SK-N-SH (cell line): ENCODE measurements around the gene ACVR1B. TPM values are rescaled to one million over a fixed set of nuclear protein-coding genes. Genes with fewer than 3 reads are reported as not detected.

Experiments used
- CTCF ChIA-PET: fragments of 300-600, 350-600 bp; formaldehyde crosslinking; extraction: SDS; loops from one replicate; lab custom pipeline; 2021; lab: Yijun Ruan, JAX
- POLR2A ChIA-PET: fragments of 350-600 bp; sonication (Branson Sonifier 250); formaldehyde crosslinking; extraction: SDS; loops from one replicate; lab custom pipeline; 2020; ENCODE audit warnings: antibody characterized with exemption, inconsistent platforms; lab: Yijun Ruan, JAX
- DNase-seq: peaks from one replicate; pipeline ENCODE4 v3.0.0; 2012
- H2AFZ ChIP-seq: fragments of 200-600 bp; sonication (generic); 2 replicates; pipeline ENCODE4 v1.8.1; 2016; ENCODE audit warnings: antibody characterized with exemption, mild to moderate bottlenecking, low read depth
- H3F3A ChIP-seq: fragments of 200-600 bp; sonication (generic); replicated peaks from 2 replicates; pipeline ENCODE3; 2016; ENCODE audit warnings: antibody characterized with exemption, mild to moderate bottlenecking; ENCODE audit not compliant: insufficient read depth
- H3K27ac ChIP-seq, 2 experiments: fragments of 200-500 bp in 1 of 2; fragments of 200-600 bp in 1 of 2; sonication (Bioruptor generic) in 1 of 2; sonication (generic), shearing (Covaris generic) in 1 of 2; 2 replicates each; pipeline versions ENCODE4 v1.5.1 to v1.6.1; 2014 to 2016; ENCODE audit warnings: low read depth in 2 of 2, inconsistent platforms in 1 of 2, low read length in 1 of 2, mild to moderate bottlenecking in 1 of 2, mixed read lengths in 1 of 2
- H3K27me3 ChIP-seq: fragments of 200-600 bp; sonication (generic), shearing (Covaris generic); 2 replicates; pipeline ENCODE4 v1.6.1; 2016; ENCODE audit warnings: mixed run types; ENCODE audit not compliant: insufficient read depth
- H3K36me3 ChIP-seq, 2 experiments: fragments of 200-500 bp in 1 of 2; fragments of 200-600 bp in 1 of 2; sonication (Bioruptor generic) in 1 of 2; sonication (generic) in 1 of 2; replicated peaks in 1 of 2; 2 replicates each; pipeline versions ENCODE3 to v1.5.1; 2014 to 2016; ENCODE audit warnings: low read length in 1 of 2, mild to moderate bottlenecking in 1 of 2; ENCODE audit not compliant: insufficient read depth in 2 of 2, control insufficient read depth in 1 of 2
- H3K4me1 ChIP-seq, 2 experiments: fragments of 200-500 bp in 1 of 2; fragments of 200-600 bp in 1 of 2; sonication (Bioruptor generic) in 1 of 2; sonication (generic), shearing (Covaris generic) in 1 of 2; 2 replicates each; pipeline versions ENCODE4 v1.5.1 to v1.6.1; 2014 to 2016; ENCODE audit warnings: low read depth in 1 of 2, low read length in 1 of 2, mixed run types in 1 of 2; ENCODE audit not compliant: insufficient read depth in 2 of 2, control insufficient read depth in 1 of 2
- H3K4me2 ChIP-seq: fragments of 200-600 bp; sonication (generic), shearing (Covaris generic); 2 replicates; pipeline ENCODE4 v1.6.1; 2017; ENCODE audit warnings: mixed run types
- H3K4me3 ChIP-seq, 2 experiments: fragments of 200-500 bp in 1 of 2; fragments of 200-600 bp in 1 of 2; sonication (Bioruptor generic) in 1 of 2; sonication (generic), shearing (Covaris generic) in 1 of 2; 2 replicates each; pipeline versions ENCODE4 v1.5.1 to v1.8.1; 2014 to 2016; ENCODE audit warnings: low read depth in 2 of 2, inconsistent platforms in 1 of 2, low read length in 1 of 2, mild to moderate bottlenecking in 1 of 2, mixed read lengths in 1 of 2, moderate library complexity in 1 of 2
- H3K79me2 ChIP-seq: fragments of 200-600 bp; sonication (generic); 2 replicates; pipeline ENCODE4 v1.8.1; 2017; ENCODE audit warnings: mild to moderate bottlenecking; ENCODE audit not compliant: insufficient read depth
- H3K9ac ChIP-seq: fragments of 200-600 bp; sonication (generic); 2 replicates; pipeline ENCODE4 v1.6.1; 2017; ENCODE audit warnings: mixed run types
- H3K9me2 ChIP-seq: fragments of 200-600 bp; sonication (generic); 2 replicates; pipeline ENCODE4 v1.6.1; 2017; ENCODE audit warnings: mixed run types
- H3K9me3 ChIP-seq: fragments of 200-600 bp; sonication (generic); 2 replicates; pipeline ENCODE4 v1.6.1; 2017; ENCODE audit warnings: mixed run types, mild to moderate bottlenecking, moderate library complexity
- H4K20me1 ChIP-seq: fragments of 200-600 bp; sonication (generic); 2 replicates; pipeline ENCODE4 v1.6.1; 2017; ENCODE audit warnings: mild to moderate bottlenecking, mixed run types; ENCODE audit not compliant: insufficient read depth
- CHD2 ChIP-seq: fragments of 150-350 bp; IDR thresholded peaks from 2 replicates; pipeline ENCODE4 v1.6.1; 2018; ENCODE audit warnings: low read length; ENCODE audit not compliant: partially characterized antibody
- EP300 ChIP-seq, 2 experiments: IDR thresholded peaks; 2 replicates each; pipeline versions ENCODE4 v1.4.0 to v1.6.1; 2012; ENCODE audit warnings: borderline replicate concordance in 1 of 2, low read depth in 1 of 2, low read length in 1 of 2
- EZH2phosphoT487 ChIP-seq: fragments of 200-600 bp; sonication (generic); IDR thresholded peaks from 2 replicates; pipeline ENCODE4 v1.6.1; 2017; ENCODE audit warnings: low read depth, mixed run types, mild to moderate bottlenecking, antibody characterized with exemption, moderate library complexity, borderline replicate concordance
- FOSL2 ChIP-seq: IDR thresholded peaks from 2 replicates; pipeline ENCODE4 v1.4.0; 2012; ENCODE audit warnings: low read depth, mild to moderate bottlenecking, moderate library complexity, borderline replicate concordance
- FOXJ3 ChIP-seq: sonication (generic); formaldehyde crosslinking; IDR thresholded peaks from 2 replicates; pipeline ENCODE4 v1.5.1; 2020; ENCODE audit warnings: mild to moderate bottlenecking, missing genetic modification reagents
- GABPA ChIP-seq: IDR thresholded peaks from 2 replicates; pipeline ENCODE4 v1.4.0; 2012; ENCODE audit warnings: low read depth, mild to moderate bottlenecking
- GATA2 ChIP-seq: sonication (generic); formaldehyde crosslinking; IDR thresholded peaks from 2 replicates; pipeline ENCODE4 v1.5.0; 2020; ENCODE audit warnings: mild to moderate bottlenecking, missing genetic modification reagents
- MEF2A ChIP-seq: IDR thresholded peaks from 2 replicates; pipeline ENCODE4 v1.4.0; 2012; ENCODE audit warnings: low read depth, borderline replicate concordance
- MXI1 ChIP-seq: IDR thresholded peaks from 2 replicates; pipeline ENCODE4 v1.6.1; 2012; ENCODE audit warnings: mild to moderate bottlenecking, low read depth, low read length, improper control_type of control experiment
- NFIC ChIP-seq: IDR thresholded peaks from 2 replicates; pipeline ENCODE4 v1.4.0; 2012; ENCODE audit warnings: borderline replicate concordance
- NRF1 ChIP-seq: IDR thresholded peaks from 2 replicates; pipeline ENCODE4 v1.6.1; 2012; ENCODE audit warnings: low read depth, mild to moderate bottlenecking, low read length
- POLR2AphosphoS5 ChIP-seq: IDR thresholded peaks from 2 replicates; pipeline ENCODE4 v1.6.1; 2012; ENCODE audit warnings: low read depth, low read length
- RAD21 ChIP-seq: IDR thresholded peaks from 2 replicates; pipeline ENCODE4 v1.6.1; 2012; ENCODE audit warnings: mild to moderate bottlenecking, low read length
- RCOR1 ChIP-seq: fragments of 150-350 bp; IDR thresholded peaks from 2 replicates; pipeline ENCODE4 v1.6.1; 2017; ENCODE audit warnings: antibody characterized with exemption, low read length
- RXRA ChIP-seq: IDR thresholded peaks from 2 replicates; pipeline ENCODE4 v1.4.0; 2012; ENCODE audit warnings: low read depth, mild to moderate bottlenecking, borderline replicate concordance
- YY1 ChIP-seq: IDR thresholded peaks from 2 replicates; pipeline ENCODE4 v1.4.0; 2012; ENCODE audit warnings: low read depth, mild to moderate bottlenecking
- WGBS: methylation state at CpG from one replicate; pipeline ENCODE4 v1.1.6; 2017; ENCODE audit warnings: low lambda C conversion rate; 5-methylcytosine and 5-hydroxymethylcytosine counted together
- polyA plus RNA-seq, 3 experiments: library from polyadenylated mRNA; depleted of rRNA; stranded (reverse); fragments of >200 nt; gene quantifications; 2 replicates each; pipeline ENCODE4 v1.2.3, GENCODE V29; 2012
- TF ChIP-seq, protein P1 (sequence below): fragments of 200-600 bp; sonication (generic); IDR thresholded peaks from 2 replicates; pipeline ENCODE4 v1.6.1; 2017; ENCODE audit warnings: antibody characterized with exemption, mild to moderate bottlenecking, moderate library complexity
- TF ChIP-seq, protein P2 (sequence below): fragments of 150-350 bp; IDR thresholded peaks from 2 replicates; pipeline ENCODE4 v1.6.1; 2017; ENCODE audit warnings: antibody characterized with exemption, low read length, low read depth, borderline replicate concordance
- TF ChIP-seq, protein P3 (sequence below): IDR thresholded peaks from 2 replicates; pipeline ENCODE4 v1.4.0; 2012; ENCODE audit warnings: low read depth, borderline replicate concordance

Gene ACVR1B
- polyA plus RNA-seq, 1 of the 3 experiments (the other 2 are of a cell fraction): 12.1 TPM

DNA sequence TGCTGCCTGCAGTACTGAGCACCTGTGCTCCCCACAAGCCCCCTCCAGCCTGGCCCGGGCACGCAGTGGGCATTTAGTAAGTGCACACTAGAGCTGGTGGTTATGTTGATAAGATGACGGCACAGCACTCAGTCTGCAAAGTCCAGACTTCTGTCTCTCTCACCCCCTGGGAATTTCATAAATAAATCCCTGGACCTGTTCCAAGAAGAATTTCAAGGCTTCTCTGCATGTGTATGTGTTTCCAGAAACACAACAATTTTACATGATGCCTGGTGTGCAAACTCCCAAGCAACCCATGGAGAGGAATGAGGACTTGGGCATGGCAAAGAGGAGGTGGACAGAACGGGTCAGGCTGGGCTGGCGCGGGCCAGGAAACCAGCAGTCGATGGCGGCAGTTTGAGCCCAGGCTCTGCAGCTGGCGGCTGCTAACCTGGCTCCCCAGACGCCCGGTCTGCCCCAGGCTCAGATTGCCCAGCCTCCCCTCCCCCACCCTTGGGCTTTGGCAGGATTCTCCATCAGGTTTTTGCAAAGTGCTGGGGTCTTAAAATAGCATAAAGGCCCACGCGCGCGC, 10.4 kb upstream of the ACVR1B start:
- Histone ChIP-seq H3K27me3 (peaks cover 5% of the 10 kb centered on the region; the same call in 1 of the 2 replicates), H3K27ac (peak overlapping the region in 1 of 2 experiments; percentile 98; a peak in 2 of 4 replicates), H3K9me3 (no peaks in the 10 kb centered on the region), H3K9me2 (no peaks in the 10 kb centered on the region), H3F3A (no peaks in the 10 kb centered on the region), H4K20me1 (no peaks in the 10 kb centered on the region), H2AFZ (no peak overlapping the region), H3K4me3 (no peak overlapping the region), H3K4me1 (peaks cover 5 to 44% of the 10 kb centered on the region in 2 experiments; a peak in 3 of 4 replicates), H3K4me2 (peak overlapping the region; percentile 27; the same call in 1 of the 2 replicates), H3K9ac (no peak overlapping the region), H3K36me3 (peaks cover 0 to 4% of the 10 kb centered on the region in 2 experiments), H3K79me2 (no peaks in the 10 kb centered on the region)
- TF ChIP-seq EP300 (IDR thresholded peaks at IDR 0.05; ENCODE audit: borderline replicate concordance in 1 of 2, low read depth in 1 of 2, low read length in 1 of 2) (peak in 1 of 2 experiments; percentile 49; a peak in 2 of 4 replicates), CHD2 (peak; percentile 80), NRF1 (peak; percentile 13; the same call in 1 of the 2 replicates), NFIC (no peak), GATA2 (peak; percentile 49; the same call in 1 of the 2 replicates), RCOR1 (peak; percentile 69), FOXJ3 (CRISPR knock-in tag) (peak; percentile 23; the same call in 1 of the 2 replicates)
- TF ChIP-seq, protein P1, sequence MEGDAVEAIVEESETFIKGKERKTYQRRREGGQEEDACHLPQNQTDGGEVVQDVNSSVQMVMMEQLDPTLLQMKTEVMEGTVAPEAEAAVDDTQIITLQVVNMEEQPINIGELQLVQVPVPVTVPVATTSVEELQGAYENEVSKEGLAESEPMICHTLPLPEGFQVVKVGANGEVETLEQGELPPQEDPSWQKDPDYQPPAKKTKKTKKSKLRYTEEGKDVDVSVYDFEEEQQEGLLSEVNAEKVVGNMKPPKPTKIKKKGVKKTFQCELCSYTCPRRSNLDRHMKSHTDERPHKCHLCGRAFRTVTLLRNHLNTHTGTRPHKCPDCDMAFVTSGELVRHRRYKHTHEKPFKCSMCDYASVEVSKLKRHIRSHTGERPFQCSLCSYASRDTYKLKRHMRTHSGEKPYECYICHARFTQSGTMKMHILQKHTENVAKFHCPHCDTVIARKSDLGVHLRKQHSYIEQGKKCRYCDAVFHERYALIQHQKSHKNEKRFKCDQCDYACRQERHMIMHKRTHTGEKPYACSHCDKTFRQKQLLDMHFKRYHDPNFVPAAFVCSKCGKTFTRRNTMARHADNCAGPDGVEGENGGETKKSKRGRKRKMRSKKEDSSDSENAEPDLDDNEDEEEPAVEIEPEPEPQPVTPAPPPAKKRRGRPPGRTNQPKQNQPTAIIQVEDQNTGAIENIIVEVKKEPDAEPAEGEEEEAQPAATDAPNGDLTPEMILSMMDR: no peak
- POLR2A ChIA-PET: interaction anchor here (0.7 to 2.2 kb wide), 5 partner anchors 9 to 33 kb away, joined by 3 to 6 read pairs (median 3); no protein-coding TSS in a partner anchor
- 20% methylated on average over 12 of the region's 15 CpGs for WGBS
- CTCF ChIA-PET: interaction anchor here (0.8 to 1.9 kb wide), 5 partner anchors 25 to 66 kb away, joined by 3 to 7 read pairs (median 4); no protein-coding TSS in a partner anchor
- DNase-seq: peak; percentile 77

DNA sequence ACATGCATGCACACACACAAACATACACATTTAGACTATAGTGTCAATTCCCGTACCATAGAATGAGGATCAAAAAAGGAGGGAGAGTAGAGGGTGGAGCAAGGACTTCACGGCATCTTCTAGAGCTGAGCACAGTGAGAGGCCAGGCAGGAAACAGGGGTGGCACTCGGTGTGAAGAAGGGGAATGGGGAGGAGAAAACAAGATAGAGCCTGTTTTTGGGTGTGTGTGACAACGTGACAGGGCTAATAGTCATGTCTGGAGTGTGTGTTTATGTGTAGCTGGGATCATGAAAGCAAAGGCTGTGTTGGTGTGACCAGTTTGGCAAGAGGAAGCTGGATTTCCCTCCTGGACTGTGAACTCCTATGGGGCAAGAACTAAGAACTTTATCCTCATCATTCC, 9.9 kb upstream of the ACVR1B start:
- Histone ChIP-seq H3K27ac (peak overlapping the region in 1 of 2 experiments; percentile 98; a peak in 2 of 4 replicates), H3K4me3 (no peak overlapping the region), H3K9me3 (no peaks in the 10 kb centered on the region), H3K9me2 (no peaks in the 10 kb centered on the region), H3K36me3 (peaks cover 0 to 4% of the 10 kb centered on the region in 2 experiments), H3K27me3 (peaks cover 5% of the 10 kb centered on the region; the same call in 1 of the 2 replicates), H3K4me2 (0 out of 2 replicates have a peak overlapping the region, but pooled peaks have one; percentile 27), H3F3A (no peaks in the 10 kb centered on the region), H2AFZ (no peak overlapping the region), H3K9ac (no peak overlapping the region), H4K20me1 (no peaks in the 10 kb centered on the region), H3K4me1 (peaks cover 5 to 44% of the 10 kb centered on the region in 2 experiments; a peak in 3 of 4 replicates), H3K79me2 (no peaks in the 10 kb centered on the region)
- WGBS: 70% methylated on average over 4 of the region's 4 CpGs
- CTCF ChIA-PET: interaction anchor here (0.8 to 1.3 kb wide), 3 partner anchors 25 to 66 kb away, joined by 3 to 5 read pairs (median 4); no protein-coding TSS in a partner anchor
- TF ChIP-seq, protein P2, sequence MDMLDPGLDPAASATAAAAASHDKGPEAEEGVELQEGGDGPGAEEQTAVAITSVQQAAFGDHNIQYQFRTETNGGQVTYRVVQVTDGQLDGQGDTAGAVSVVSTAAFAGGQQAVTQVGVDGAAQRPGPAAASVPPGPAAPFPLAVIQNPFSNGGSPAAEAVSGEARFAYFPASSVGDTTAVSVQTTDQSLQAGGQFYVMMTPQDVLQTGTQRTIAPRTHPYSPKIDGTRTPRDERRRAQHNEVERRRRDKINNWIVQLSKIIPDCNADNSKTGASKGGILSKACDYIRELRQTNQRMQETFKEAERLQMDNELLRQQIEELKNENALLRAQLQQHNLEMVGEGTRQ: no peak
- TF ChIP-seq, protein P3, sequence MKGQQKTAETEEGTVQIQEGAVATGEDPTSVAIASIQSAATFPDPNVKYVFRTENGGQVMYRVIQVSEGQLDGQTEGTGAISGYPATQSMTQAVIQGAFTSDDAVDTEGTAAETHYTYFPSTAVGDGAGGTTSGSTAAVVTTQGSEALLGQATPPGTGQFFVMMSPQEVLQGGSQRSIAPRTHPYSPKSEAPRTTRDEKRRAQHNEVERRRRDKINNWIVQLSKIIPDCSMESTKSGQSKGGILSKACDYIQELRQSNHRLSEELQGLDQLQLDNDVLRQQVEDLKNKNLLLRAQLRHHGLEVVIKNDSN: no peak
- TF ChIP-seq GATA2 (no peak), POLR2AphosphoS5 (no peak), EZH2phosphoT487 (no peak), CHD2 (no peak), MXI1 (no peak; the same call in 1 of the 2 replicates), MEF2A (no peak), NRF1 (no peak), RXRA (no peak), YY1 (no peak), GABPA (no peak), RCOR1 (no peak), FOSL2 (no peak), RAD21 (no peak)
- TF ChIP-seq, protein P1: no peak
- POLR2A ChIA-PET: interaction anchor here (0.7 to 2.2 kb wide), 3 partner anchors 9 to 23 kb away, joined by 3 to 6 read pairs (median 3); no protein-coding TSS in a partner anchor
- no peak for DNase-seq
